HG03280 (cell line): Measurements from ENCODE around the gene PROX2.

ENCODE experiments used
- ATAC-seq: cut with Tn5 transposase; IDR thresholded peaks from one replicate; pipeline ENCODE4 v1.9.1; 2021; ENCODE audit warnings: mild to moderate bottlenecking, moderate library complexity; ENCODE audit not compliant: unreplicated experiment

PROX2 gene

DNA sequence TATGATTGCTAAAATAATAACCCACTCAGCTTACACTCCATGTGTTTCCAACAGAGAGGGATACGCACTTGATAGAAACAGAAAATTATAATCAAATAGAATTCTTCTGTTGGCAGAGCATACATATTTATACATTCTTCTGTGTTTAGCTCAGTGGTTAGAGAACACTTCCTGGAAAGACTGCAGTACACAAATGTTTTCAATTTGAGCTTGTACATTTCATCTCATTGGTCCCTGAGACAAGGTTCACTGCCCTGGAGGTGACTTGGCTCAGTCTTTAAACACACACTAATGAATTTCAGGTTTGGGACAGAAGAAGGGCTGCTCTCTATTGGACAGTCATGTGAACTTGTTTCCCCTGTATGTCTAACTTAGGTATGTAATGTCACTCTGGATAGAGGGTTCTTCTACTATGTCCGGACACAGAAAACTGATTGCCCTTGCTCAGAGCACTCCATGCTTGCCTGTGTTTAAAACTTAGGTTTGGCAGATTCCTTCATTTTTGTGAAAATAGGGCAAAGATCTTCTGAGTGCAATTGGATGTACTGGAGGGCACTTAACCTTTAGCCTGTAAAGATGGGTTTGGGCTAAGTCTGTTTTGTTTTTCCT lies 22.9 kb downstream of the PROX2 start:
- no peak for ATAC-seq

GRCh38 chr14:74848768-74849167 lies 27.2 kb downstream of the PROX2 start:
- no peak for ATAC-seq

- ATAC-seq: no peak
Observed at GRCh38 chr14:74846968-74847665, 28.8 kb downstream of the PROX2 start.

GRCh38 chr14:74846168-74846567 lies 29.8 kb downstream of the PROX2 start:
- no peak for ATAC-seq

- no peak for ATAC-seq
Observed at GRCh38 chr14:74843653-74844052, 32.3 kb downstream of the PROX2 start.

- ATAC-seq: peak; percentile 66
Observed at GRCh38 chr14:74841230-74842207, 34.4 kb downstream of the PROX2 start.

GRCh38 chr14:74840603-74841030 lies 35.3 kb downstream of the PROX2 start:
- ATAC-seq: peak; percentile 56

GRCh38 chr14:74838166-74838565 lies 37.8 kb downstream of the PROX2 start:
- no peak for ATAC-seq

GRCh38 chr14:74836251-74836960 lies 39.5 kb downstream of the PROX2 start:
- ATAC-seq: no peak

- peak; percentile 52 for ATAC-seq
Observed at GRCh38 chr14:74835645-74836250, 40.2 kb downstream of the PROX2 start.

- no peak for ATAC-seq
Observed at GRCh38 chr14:74834692-74835392, 41.1 kb downstream of the PROX2 start.

GRCh38 chr14:74832849-74833248 lies 43.1 kb downstream of the PROX2 start:
- no peak for ATAC-seq

- no peak for ATAC-seq
Observed at GRCh38 chr14:74829251-74829650, 46.7 kb downstream of the PROX2 start.

GRCh38 chr14:74826574-74826973 lies 49.4 kb downstream of the PROX2 start:
- ATAC-seq: no peak
